Breast epithelium (tissue), 3 donors: ENCODE measurements around the gene IRAK2.

Source experiments
- CTCF ChIP-seq, 3 donors: fragments of 450-650 bp; IDR thresholded peaks; one replicate each; pipeline ENCODE4 v1.5.1; 2016 to 2017; ENCODE audit warnings: antibody characterized with exemption in 3 of 3, mild to moderate bottlenecking in 3 of 3, moderate library complexity in 3 of 3
- POLR2A ChIP-seq: fragments of 450-650 bp; IDR thresholded peaks from one replicate; pipeline ENCODE4 v1.6.1; 2016; ENCODE audit warnings: antibody characterized with exemption, mild to moderate bottlenecking, moderate library complexity
- POLR2AphosphoS5 ChIP-seq, 3 donors: sonication (generic); formaldehyde crosslinking; IDR thresholded peaks; one replicate each; pipeline ENCODE4 v1.6.1; 2017; ENCODE audit warnings: antibody characterized with exemption in 3 of 3

- TF ChIP-seq CTCF (IDR thresholded peaks at IDR 0.05) (no peak), POLR2A (no peak), POLR2AphosphoS5 (IDR thresholded peaks at IDR 0.05) (no peak)
Measured at GRCh38 chr3:10288575-10288960, 123.8 kb downstream of the IRAK2 start.
